ENCODE measurements around the gene TCF7L2.

The TCF7L2 gene

DNA sequence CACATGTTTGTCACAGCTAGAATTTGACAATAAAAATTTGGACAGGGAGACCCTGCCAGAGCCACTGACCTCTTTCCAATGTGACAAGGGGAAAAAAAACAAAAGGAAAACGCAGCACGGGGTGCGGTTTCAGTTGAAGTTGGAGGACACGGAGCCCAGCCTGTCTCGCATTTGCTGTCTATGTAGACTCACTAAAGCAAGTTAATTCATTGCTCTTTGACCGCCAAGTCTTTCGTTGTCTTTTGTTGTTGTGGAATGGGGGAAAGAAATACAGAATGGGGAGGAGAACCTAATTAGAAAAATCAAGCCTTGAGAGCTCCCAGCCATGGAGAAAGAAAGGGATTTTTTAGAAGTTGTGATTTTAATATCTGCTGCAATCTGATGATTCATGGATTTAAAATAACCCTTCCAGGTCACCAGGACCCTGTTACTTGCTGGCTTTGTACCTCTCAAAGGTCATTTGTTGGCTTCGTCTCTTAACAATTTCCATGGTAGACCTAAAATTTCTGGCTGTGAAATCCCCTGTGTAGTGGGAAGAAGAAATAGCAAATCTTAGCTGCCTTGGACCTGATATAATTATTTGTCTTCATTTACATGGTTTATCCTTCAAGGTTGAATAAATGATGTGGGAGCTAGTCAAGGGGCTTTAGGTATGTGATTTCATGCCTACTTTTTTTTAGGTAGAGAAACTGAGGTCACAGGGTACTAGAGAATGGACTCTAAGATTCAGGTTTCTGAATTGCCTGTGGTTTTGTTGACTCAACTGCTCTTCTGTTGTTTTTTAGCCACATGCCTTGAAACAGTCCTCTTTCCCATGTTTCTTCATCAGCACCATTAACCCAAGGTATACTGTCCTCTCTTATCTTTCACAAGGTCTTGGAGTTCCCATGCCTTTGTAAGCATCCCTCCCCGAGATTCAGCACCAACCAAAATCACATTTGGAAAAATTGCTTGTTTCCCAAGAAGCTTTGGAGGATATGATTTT lies 78.7 kb downstream of the TCF7L2 start:
- DNase-seq (ENCODE audit: insufficient read length) (no peak), FAIRE-seq (no peak)
- TF ChIP-seq POLR2A (IDR thresholded peaks at IDR 0.05; ENCODE audit: low read depth, low read length) (no peak), POLR2AphosphoS5 (IDR thresholded peaks at IDR 0.05; ENCODE audit: low read depth, low read length) (no peak), TAF1 (IDR thresholded peaks at IDR 0.05; ENCODE audit: borderline replicate concordance, low read depth, low read length) (no peak)

DNA sequence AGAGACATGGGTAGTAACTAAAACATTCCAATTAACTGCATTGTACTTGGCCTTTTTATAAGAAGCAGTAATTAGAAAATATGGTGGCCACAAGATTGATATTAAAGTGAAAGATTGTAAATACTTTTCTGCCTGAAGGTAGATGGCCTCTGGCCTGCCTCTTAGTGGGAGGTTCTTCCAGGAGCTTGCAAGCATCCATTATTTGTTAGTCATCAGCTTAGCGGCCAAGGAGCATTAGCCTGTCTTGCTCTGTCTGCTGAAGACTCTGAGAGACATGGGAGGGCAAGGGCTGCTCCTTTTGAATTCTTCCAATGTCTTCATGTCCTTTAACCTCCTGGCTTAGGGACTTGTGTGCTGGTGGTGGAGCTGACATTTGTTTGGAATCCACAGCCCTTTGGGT lies 80.4 kb downstream of the TCF7L2 start:
- no peak for DNase-seq (ENCODE audit: insufficient read length)
- TF ChIP-seq POLR2AphosphoS5 (IDR thresholded peaks at IDR 0.05; ENCODE audit: low read depth, low read length): no peak
- no peak for TF ChIP-seq TAF1 (IDR thresholded peaks at IDR 0.05; ENCODE audit: borderline replicate concordance, low read depth, low read length)
- no peak for TF ChIP-seq POLR2A (IDR thresholded peaks at IDR 0.05; ENCODE audit: low read depth, low read length)
- FAIRE-seq: no peak

DNA sequence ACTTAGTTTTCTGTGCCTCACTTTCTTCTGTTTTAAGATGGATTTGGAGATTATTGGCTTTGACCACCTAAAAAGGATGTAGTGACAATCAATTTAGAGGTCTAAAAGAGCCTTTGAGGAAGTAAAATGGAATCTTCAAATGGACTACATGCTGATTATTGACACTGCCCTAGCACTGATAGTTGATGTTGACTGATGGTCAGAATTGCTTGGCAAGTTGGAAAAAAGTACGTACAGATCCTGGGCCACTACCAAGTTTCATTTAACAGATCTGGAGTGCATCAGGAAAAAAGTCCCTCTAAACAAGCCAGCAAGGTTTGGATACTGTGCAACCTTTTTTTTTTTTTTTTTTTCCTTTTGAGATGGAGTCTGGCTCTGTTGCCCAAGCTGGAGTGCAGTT lies 81.1 kb downstream of the TCF7L2 start:
- no peak for FAIRE-seq
- no peak for DNase-seq (ENCODE audit: insufficient read length)
- TF ChIP-seq TAF1 (IDR thresholded peaks at IDR 0.05; ENCODE audit: borderline replicate concordance, low read depth, low read length): no peak

DNA sequence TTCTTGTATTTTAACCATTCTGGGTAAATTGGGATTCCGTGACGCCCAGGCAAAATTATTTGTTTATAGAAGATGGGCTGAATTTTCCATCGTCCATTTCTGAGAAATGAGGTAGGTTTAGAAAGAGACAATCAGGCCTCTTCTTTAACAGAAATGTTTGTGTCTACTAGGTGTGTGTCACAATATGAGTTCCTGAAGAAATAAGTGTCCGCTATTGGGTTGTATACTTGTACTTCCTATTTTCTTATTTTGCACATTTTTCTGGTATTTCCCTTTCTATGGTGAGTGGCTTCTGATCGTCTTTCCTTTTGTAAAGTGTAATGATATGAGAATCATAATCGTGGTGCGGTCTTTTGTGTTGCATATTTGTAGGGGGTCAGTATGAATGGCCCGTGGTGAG lies 83.9 kb downstream of the TCF7L2 start:
- no peak for TF ChIP-seq POLR2A (IDR thresholded peaks at IDR 0.05; ENCODE audit: low read depth, low read length)
- no peak for TF ChIP-seq TAF1 (IDR thresholded peaks at IDR 0.05; ENCODE audit: borderline replicate concordance, low read depth, low read length)
- DNase-seq (ENCODE audit: insufficient read length) (no peak), FAIRE-seq (no peak)

DNA sequence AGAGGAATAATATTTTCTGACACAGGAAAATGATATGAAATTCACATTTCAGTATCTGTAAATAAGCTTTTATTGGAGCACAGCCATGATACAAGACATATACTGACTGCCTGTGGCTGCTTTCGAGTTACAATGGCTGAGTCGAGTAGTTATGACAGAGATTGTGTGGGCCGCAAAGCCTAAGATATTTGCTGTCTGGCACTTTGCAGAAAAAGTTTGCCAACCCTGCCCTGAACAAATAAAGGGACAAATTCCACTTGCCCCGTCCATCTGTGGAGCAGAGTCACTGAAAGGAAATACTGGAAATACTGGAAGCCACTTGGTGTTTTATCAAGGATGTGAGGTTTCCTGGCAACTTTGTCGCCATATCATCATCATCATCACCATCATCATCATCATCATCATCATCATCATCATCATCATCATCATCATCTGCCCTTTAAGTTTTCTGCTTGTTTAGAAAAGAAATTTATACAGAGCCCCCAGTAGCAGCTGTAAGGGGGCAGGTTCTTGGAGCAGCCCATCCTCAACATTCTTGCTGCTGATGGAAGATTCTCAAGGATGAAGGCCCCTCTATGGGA lies 85.8 kb downstream of the TCF7L2 start:
- no peak for FAIRE-seq
- TF ChIP-seq POLR2A (IDR thresholded peaks at IDR 0.05; ENCODE audit: low read depth, low read length) (no peak), POLR2AphosphoS5 (IDR thresholded peaks at IDR 0.05; ENCODE audit: low read depth, low read length) (no peak), TAF1 (IDR thresholded peaks at IDR 0.05; ENCODE audit: borderline replicate concordance, low read depth, low read length) (no peak)
- no peak for DNase-seq (ENCODE audit: insufficient read length)

DNA sequence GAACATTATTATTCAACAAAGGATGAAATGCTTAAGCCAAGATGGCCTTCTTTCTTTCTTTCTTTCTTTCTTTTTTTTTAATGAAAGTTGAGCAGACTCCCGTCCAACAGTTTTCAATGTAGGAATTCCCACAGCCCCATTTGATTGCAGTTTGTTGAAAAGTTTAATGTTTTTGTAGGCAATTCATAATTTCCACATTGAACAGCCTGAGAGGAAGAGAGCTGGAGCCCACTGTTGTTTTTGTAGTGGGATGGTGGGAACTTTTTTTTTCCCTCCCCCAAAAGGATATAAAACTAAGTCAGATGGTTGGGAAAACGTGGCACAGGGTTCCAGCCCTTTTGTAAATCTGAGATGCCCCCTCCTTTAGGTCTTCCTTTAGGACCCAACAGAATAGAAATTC lies 86.6 kb downstream of the TCF7L2 start:
- TF ChIP-seq TAF1 (IDR thresholded peaks at IDR 0.05; ENCODE audit: borderline replicate concordance, low read depth, low read length) (no peak), POLR2A (IDR thresholded peaks at IDR 0.05; ENCODE audit: low read depth, low read length) (no peak), POLR2AphosphoS5 (IDR thresholded peaks at IDR 0.05; ENCODE audit: low read depth, low read length) (no peak)
- no peak for DNase-seq (ENCODE audit: insufficient read length)
- FAIRE-seq: no peak

DNA sequence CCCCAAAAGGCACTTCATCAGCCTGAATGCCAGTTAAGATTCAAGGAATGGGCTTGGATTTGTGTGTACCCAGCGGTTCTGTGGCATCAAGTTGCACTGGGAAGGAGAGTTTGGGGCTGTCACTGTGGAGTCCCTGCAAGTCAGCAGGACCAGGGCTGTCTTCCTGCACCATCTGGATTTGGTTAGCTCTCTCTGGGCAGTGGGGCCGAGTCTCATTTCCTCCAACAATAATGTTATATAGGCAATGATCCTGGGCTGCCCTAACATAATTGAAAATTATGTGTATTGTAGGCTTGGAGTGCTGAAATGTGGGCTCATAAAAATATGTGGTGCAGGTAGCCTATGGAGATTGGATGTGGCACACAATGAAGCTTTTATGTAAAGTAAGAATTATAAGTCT lies 87.2 kb downstream of the TCF7L2 start:
- DNase-seq (ENCODE audit: insufficient read length) (no peak), FAIRE-seq (no peak)
- TF ChIP-seq POLR2AphosphoS5 (IDR thresholded peaks at IDR 0.05; ENCODE audit: low read depth, low read length): no peak
- TF ChIP-seq POLR2A (IDR thresholded peaks at IDR 0.05; ENCODE audit: low read depth, low read length): no peak
- no peak for TF ChIP-seq TAF1 (IDR thresholded peaks at IDR 0.05; ENCODE audit: borderline replicate concordance, low read depth, low read length)

DNA sequence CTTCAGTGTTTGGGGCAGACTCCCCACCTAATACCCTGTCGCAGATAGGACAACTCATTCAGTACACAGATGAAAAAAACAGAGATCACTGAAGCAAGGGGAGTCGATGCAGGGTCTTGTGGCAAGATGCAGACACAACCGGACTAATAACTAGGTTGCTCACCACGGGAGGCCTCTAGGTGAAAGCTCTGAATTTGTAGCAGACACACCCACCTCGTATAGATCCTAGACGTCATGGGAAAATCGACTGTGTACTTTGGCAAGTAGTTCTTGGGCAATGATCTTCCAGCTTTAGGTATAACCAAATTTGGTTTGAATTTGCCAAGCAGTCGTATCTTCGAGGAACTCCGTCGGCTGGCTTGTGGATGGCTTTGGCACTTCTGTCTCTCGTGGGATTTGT lies 88.1 kb downstream of the TCF7L2 start:
- FAIRE-seq: no peak
- no peak for DNase-seq (ENCODE audit: insufficient read length)
- TF ChIP-seq POLR2AphosphoS5 (IDR thresholded peaks at IDR 0.05; ENCODE audit: low read depth, low read length): no peak
- TF ChIP-seq TAF1 (IDR thresholded peaks at IDR 0.05; ENCODE audit: borderline replicate concordance, low read depth, low read length): no peak
- no peak for TF ChIP-seq POLR2A (IDR thresholded peaks at IDR 0.05; ENCODE audit: low read depth, low read length)

DNA sequence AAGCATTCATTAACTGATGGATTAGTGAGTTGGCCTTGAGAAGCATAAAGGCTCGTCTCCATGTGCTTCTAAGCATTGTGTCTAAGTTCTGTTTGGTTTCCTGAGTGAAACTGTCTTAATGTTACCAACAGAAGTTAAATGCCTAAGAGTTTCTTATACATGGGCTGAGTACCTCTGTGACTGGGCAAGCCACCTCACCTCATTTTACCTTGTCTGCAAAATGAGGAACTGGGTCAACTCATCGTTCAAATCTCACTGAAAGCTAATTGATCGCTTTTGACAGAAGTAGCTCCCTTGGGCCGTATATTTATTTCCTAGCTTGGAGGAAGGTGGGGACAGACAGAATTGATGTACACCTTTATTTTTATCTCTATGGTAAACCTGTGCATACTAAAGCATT lies 88.9 kb downstream of the TCF7L2 start:
- FAIRE-seq (no peak), DNase-seq (ENCODE audit: insufficient read length) (no peak)
- TF ChIP-seq POLR2AphosphoS5 (IDR thresholded peaks at IDR 0.05; ENCODE audit: low read depth, low read length): no peak
- TF ChIP-seq POLR2A (IDR thresholded peaks at IDR 0.05; ENCODE audit: low read depth, low read length): no peak
- no peak for TF ChIP-seq TAF1 (IDR thresholded peaks at IDR 0.05; ENCODE audit: borderline replicate concordance, low read depth, low read length)

DNA sequence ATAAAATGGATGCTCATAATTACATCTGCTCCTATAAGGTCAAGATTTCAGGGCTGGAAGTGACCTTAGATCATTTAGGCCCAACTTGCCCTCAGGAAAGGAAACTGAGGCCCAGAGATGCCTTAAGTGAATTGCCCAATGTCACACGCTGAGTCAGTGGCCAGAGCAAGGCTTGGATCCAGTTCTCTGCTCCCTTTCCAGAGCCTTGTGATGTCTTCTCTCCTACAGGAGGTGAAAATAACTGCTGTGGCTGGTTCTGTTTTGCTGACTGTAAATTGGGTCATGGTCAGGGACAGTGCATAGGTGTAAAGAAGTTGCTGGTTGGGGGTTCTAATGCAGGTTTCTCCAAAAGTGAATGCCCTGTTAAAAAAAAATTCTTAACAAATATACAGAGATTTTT lies 91.3 kb downstream of the TCF7L2 start:
- FAIRE-seq (no peak), DNase-seq (ENCODE audit: insufficient read length) (no peak)
- TF ChIP-seq POLR2AphosphoS5 (IDR thresholded peaks at IDR 0.05; ENCODE audit: low read depth, low read length) (no peak), TAF1 (IDR thresholded peaks at IDR 0.05; ENCODE audit: borderline replicate concordance, low read depth, low read length) (no peak), POLR2A (IDR thresholded peaks at IDR 0.05; ENCODE audit: low read depth, low read length) (no peak)

DNA sequence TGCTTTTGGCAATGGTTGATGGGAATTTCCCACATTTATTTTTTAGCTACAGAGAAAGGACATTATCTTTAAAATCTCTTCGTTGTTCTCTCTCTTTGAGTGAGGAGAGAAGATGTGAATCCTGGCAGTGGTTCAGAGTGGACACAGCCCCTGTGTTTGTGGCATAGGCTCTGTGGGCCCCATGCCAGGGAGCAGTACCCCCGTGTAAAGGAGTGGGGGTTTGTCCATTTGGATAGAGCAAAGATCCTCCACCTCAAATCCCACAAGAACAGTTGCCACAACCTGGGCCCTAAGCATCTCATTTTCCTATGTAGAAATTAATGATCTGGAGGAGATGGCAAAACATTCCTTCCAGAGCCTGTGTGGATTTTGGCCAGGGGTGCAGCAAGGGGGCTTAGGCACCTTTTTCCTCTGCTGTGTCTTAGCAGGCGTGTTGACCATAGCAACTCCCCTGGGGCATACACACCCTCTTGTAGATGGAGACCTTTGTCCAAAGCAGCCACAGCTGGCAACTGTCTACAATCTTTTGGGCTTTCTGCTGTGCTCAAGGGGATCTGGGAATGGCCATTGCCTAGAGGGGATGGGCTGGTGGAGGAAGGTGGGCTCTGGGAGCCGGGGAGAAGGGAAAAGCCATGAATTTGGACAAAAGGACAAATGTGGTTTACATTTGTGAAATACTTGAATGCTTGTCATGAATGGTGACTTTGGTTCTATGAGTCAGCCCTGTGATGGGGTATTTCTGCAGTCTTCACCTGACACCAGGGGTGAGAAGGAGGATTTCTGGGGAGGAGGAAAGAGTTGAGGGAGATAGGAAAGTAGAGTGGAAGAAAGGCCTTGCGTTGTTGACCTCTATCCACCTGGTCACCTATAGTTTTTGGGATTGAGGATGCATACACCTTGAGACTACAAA lies 92.0 kb downstream of the TCF7L2 start:
- TF ChIP-seq TAF1 (IDR thresholded peaks at IDR 0.05; ENCODE audit: borderline replicate concordance, low read depth, low read length): no peak
- FAIRE-seq (no peak), DNase-seq (ENCODE audit: insufficient read length) (no peak)

Measured in GM12892 (cell line).